Keratinocyte (primary cell): Measurements from ENCODE around the gene SLC26A8. TPM values are rescaled to one million over a fixed set of nuclear protein-coding genes. Genes with fewer than 3 reads are reported as not detected.

ENCODE experiments used
- DNase-seq: peaks from one replicate; pipeline ENCODE4 v3.0.0-alpha.2; 2011; ENCODE audit warnings: low read depth, missing footprints, low spot score
- FAIRE-seq: peaks from 2 replicates; lab custom pipeline; 2011; peaks lifted over from hg19 to GRCh38; lab: Jason Lieb, UNC
- H2AFZ ChIP-seq: 2 replicates; pipeline ENCODE4 v1.6.0; 2012; ENCODE audit warnings: low read length, control low read depth, inconsistent platforms; ENCODE audit not compliant: control insufficient read depth
- H3K27ac ChIP-seq: 2 replicates; pipeline ENCODE4 v1.5.1; 2011; ENCODE audit warnings: low read length; ENCODE audit not compliant: control insufficient read depth, insufficient read depth
- H3K27me3 ChIP-seq: 3 replicates; pipeline ENCODE4 v1.6.0; 2011; ENCODE audit warnings: low read length; ENCODE audit not compliant: control insufficient read depth, insufficient read depth; ENCODE audit errors: extremely low read depth
- H3K36me3 ChIP-seq, 2 experiments: 2 replicates in 1 of 2; 3 replicates in 1 of 2; pipeline ENCODE4 v1.5.1; 2011; ENCODE audit warnings: low read length in 2 of 2, mild to moderate bottlenecking in 1 of 2; ENCODE audit not compliant: control insufficient read depth in 2 of 2, insufficient read depth in 2 of 2; ENCODE audit errors: extremely low read depth in 1 of 2
- H3K4me1 ChIP-seq: 3 replicates; pipeline ENCODE4 v1.5.1; 2011; ENCODE audit warnings: low read length; ENCODE audit not compliant: control insufficient read depth, insufficient read depth; ENCODE audit errors: extremely low read depth
- H3K4me2 ChIP-seq: 3 replicates; pipeline ENCODE4 v1.6.0; 2011; ENCODE audit warnings: low read depth, low read length; ENCODE audit not compliant: control insufficient read depth, insufficient read depth; ENCODE audit errors: extremely low read depth
- H3K4me3 ChIP-seq, 3 experiments: fragments of 200-600 bp in 1 of 3; sonication (generic) in 1 of 3; 2 replicates in 2 of 3; 3 replicates in 1 of 3; pipeline ENCODE4 v1.5.1; 2011 to 2016; ENCODE audit warnings: low read length in 3 of 3, mild to moderate bottlenecking in 3 of 3, control low read depth in 2 of 3, inconsistent platforms in 1 of 3, low read depth in 1 of 3, mixed read lengths in 1 of 3, mixed run types in 1 of 3, moderate library complexity in 1 of 3; ENCODE audit not compliant: control insufficient read depth in 2 of 3, insufficient read depth in 2 of 3; ENCODE audit errors: extremely low read depth in 1 of 3
- H3K79me2 ChIP-seq: 2 replicates; pipeline ENCODE4 v1.6.0; 2012; ENCODE audit warnings: low read length; ENCODE audit not compliant: control insufficient read depth, insufficient read depth
- H3K9ac ChIP-seq: 3 replicates; pipeline ENCODE4 v1.6.0; 2011; ENCODE audit warnings: low read length; ENCODE audit not compliant: control insufficient read depth, insufficient read depth; ENCODE audit errors: extremely low read depth
- H3K9me1 ChIP-seq: 3 replicates; pipeline ENCODE4 v1.6.0; 2011; ENCODE audit warnings: low read length; ENCODE audit not compliant: control insufficient read depth, insufficient read depth; ENCODE audit errors: extremely low read depth
- H3K9me3 ChIP-seq: 2 replicates; pipeline ENCODE4 v1.5.1; 2012; ENCODE audit warnings: low read depth, low read length; ENCODE audit not compliant: control insufficient read depth
- H4K20me1 ChIP-seq: 3 replicates; pipeline ENCODE4 v1.6.0; 2011; ENCODE audit warnings: low read length; ENCODE audit not compliant: control insufficient read depth, insufficient read depth; ENCODE audit errors: extremely low read depth
- EZH2 ChIP-seq: IDR thresholded peaks from one replicate; pipeline ENCODE4 v1.6.1; 2012; ENCODE audit warnings: inconsistent platforms, mild to moderate bottlenecking, low read length, moderate library complexity
- dilution Hi-C: fragments of 300-500 bp; cut with MboI; formaldehyde crosslinking; loops from one replicate; pipeline ENCODE4 v1.7.0; 2020; ENCODE audit warnings: low sequenced_read_pairs; ENCODE audit not compliant: extremely low pct_ligation_motif_present
- polyA plus RNA-seq, 5 experiments: library from polyadenylated mRNA; depleted of rRNA in 3 of 5; stranded (reverse) in 3 of 5; stranded (forward) in 1 of 5; unstranded in 1 of 5; fragments of >200 nt; gene quantifications; 1 replicate in 1 of 5; 2 replicates in 3 of 5; 3 replicates in 1 of 5; pipeline versions ENCODE4 v1.2.1 to v1.2.3, GENCODE V29; 2011 to 2012; ENCODE audit warnings: missing spikeins in 2 of 5, low read depth in 1 of 5, low replicate concordance in 1 of 5
- TF ChIP-seq, protein P1 (sequence below), 3 experiments: IDR thresholded peaks in 1 of 3; conservative IDR thresholded peaks in 1 of 3; optimal IDR thresholded peaks in 1 of 3; 2 replicates in 2 of 3; 3 replicates in 1 of 3; pipeline versions ENCODE3 to v1.5.1; 2011; ENCODE audit warnings: low read length in 3 of 3, mild to moderate bottlenecking in 3 of 3, moderate library complexity in 2 of 3, control low read depth in 1 of 3, inconsistent platforms in 1 of 3; ENCODE audit not compliant: insufficient read depth in 2 of 3; ENCODE audit errors: extremely low read depth in 1 of 3

SLC26A8 gene
- polyA plus RNA-seq, 1 donor (not counting 4 experiments of a cell fraction or from before 2014, with no cell fraction given), result 0.18 TPM

DNA sequence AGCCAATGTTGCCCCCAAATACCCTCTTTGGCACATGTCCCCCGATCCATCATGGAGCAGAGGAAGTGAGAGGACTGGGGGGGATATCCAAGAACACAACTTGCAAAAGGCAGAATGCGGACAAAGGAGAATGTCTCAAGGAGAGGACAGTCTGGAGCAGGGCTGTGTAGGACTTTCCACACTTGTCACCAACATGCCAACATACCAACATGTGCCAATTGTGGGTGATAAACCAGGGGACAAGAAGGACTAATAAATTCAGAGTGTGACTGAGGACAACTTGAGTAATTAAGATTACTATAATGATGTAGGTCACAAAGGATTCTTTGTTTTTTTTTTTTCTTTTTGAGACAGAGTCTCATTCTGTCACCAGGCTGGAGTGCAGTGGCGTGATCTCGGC, 8.8 kb downstream of the SLC26A8 start:
- H3K79me2 ChIP-seq, result no peaks in the 10 kb centered on the region
- no peak overlapping the region for H3K4me2 ChIP-seq
- H3K9me3 ChIP-seq, result no peaks in the 10 kb centered on the region
- H3K36me3 ChIP-seq, result no peaks in the 10 kb centered on the region
- TF ChIP-seq, protein P1, sequence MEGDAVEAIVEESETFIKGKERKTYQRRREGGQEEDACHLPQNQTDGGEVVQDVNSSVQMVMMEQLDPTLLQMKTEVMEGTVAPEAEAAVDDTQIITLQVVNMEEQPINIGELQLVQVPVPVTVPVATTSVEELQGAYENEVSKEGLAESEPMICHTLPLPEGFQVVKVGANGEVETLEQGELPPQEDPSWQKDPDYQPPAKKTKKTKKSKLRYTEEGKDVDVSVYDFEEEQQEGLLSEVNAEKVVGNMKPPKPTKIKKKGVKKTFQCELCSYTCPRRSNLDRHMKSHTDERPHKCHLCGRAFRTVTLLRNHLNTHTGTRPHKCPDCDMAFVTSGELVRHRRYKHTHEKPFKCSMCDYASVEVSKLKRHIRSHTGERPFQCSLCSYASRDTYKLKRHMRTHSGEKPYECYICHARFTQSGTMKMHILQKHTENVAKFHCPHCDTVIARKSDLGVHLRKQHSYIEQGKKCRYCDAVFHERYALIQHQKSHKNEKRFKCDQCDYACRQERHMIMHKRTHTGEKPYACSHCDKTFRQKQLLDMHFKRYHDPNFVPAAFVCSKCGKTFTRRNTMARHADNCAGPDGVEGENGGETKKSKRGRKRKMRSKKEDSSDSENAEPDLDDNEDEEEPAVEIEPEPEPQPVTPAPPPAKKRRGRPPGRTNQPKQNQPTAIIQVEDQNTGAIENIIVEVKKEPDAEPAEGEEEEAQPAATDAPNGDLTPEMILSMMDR (optimal IDR thresholded peaks at IDR 0.05 in 1 of 3, IDR thresholded peaks at IDR 0.05 in 1 of 3, conservative IDR thresholded peaks at IDR 0.05 in 1 of 3; ENCODE audit: extremely low read depth in 1 of 3, insufficient read depth in 2 of 3, low read length in 3 of 3), result no peak
- TF ChIP-seq EZH2, result no peak
- H2AFZ ChIP-seq, result no peak overlapping the region
- no peak overlapping the region for H3K9ac ChIP-seq
- no peak for FAIRE-seq
- no peaks in the 10 kb centered on the region for H3K9me1 ChIP-seq
- no peak for DNase-seq
- H3K4me1 ChIP-seq, result no peaks in the 10 kb centered on the region
- H3K27me3 ChIP-seq, result no peaks in the 10 kb centered on the region
- no peak overlapping the region for H3K4me3 ChIP-seq
- H4K20me1 ChIP-seq, result no peaks in the 10 kb centered on the region
- dilution Hi-C loops, result no loop called here
- no peak overlapping the region for H3K27ac ChIP-seq

- H3K4me2 ChIP-seq, result no peak overlapping the region
- DNase-seq (no peak), FAIRE-seq (no peak)
- H4K20me1 ChIP-seq, result no peaks in the 10 kb centered on the region
- no peaks in the 10 kb centered on the region for H3K9me3 ChIP-seq
- no peak overlapping the region for H3K27ac ChIP-seq
- no peaks in the 10 kb centered on the region for H3K79me2 ChIP-seq
- no peaks in the 10 kb centered on the region for H3K27me3 ChIP-seq
- no peak overlapping the region for H3K4me3 ChIP-seq
- H3K36me3 ChIP-seq, result no peaks in the 10 kb centered on the region
- H3K9ac ChIP-seq, result no peak overlapping the region
- dilution Hi-C loops, result no loop called here
- H3K9me1 ChIP-seq, result no peaks in the 10 kb centered on the region
- H3K4me1 ChIP-seq, result no peaks in the 10 kb centered on the region
- TF ChIP-seq, protein P1 (optimal IDR thresholded peaks at IDR 0.05 in 1 of 3, IDR thresholded peaks at IDR 0.05 in 1 of 3, conservative IDR thresholded peaks at IDR 0.05 in 1 of 3; ENCODE audit: extremely low read depth in 1 of 3, insufficient read depth in 2 of 3, low read length in 3 of 3), result no peak
- TF ChIP-seq EZH2, result no peak
- no peak overlapping the region for H2AFZ ChIP-seq
Observed at GRCh38 chr6:36000451-36000850, 24.0 kb downstream of the SLC26A8 start.
